CD8-positive, alpha-beta memory T cell (primary cell): ENCODE measurements around the gene RGP1. TPM values are rescaled to one million over a fixed set of nuclear protein-coding genes. Genes with fewer than 3 reads are reported as not detected.

ENCODE experiments used
- CTCF ChIA-PET: fragments of 350-600 bp; sonication (Branson Sonifier 250); formaldehyde crosslinking; loops from one replicate; lab custom pipeline; 2021; ENCODE audit warnings: antibody characterized with exemption; lab: Charles Lee
- POLR2A ChIA-PET: fragments of 350-600 bp; sonication (Branson Sonifier 250); formaldehyde crosslinking; loops from one replicate; lab custom pipeline; 2021; ENCODE audit warnings: antibody characterized with exemption; lab: Charles Lee
- DNase-seq, 5 donors: peaks; one replicate each; pipeline versions ENCODE4 v3.0.0 to v3.0.0-alpha.2; 2020 to 2022; ENCODE audit warnings: mixed read lengths in 1 of 5
- H3K27ac ChIP-seq: one replicate; pipeline ENCODE4 v1.7.0; 2013; ENCODE audit warnings: low read depth, mild to moderate bottlenecking, low read length, moderate library complexity
- H3K27me3 ChIP-seq: 2 replicates; pipeline ENCODE4 v1.7.0; 2013; ENCODE audit warnings: low read length, mild to moderate bottlenecking; ENCODE audit not compliant: insufficient read depth, poor library complexity, severe bottlenecking
- H3K36me3 ChIP-seq: 2 replicates; pipeline ENCODE4 v1.7.0; 2013; ENCODE audit warnings: mild to moderate bottlenecking, low read length, moderate library complexity; ENCODE audit not compliant: insufficient read depth
- H3K4me1 ChIP-seq: 2 replicates; pipeline ENCODE4 v1.7.0; 2013; ENCODE audit warnings: mild to moderate bottlenecking, low read length, moderate library complexity; ENCODE audit not compliant: insufficient read depth
- H3K4me3 ChIP-seq: 2 replicates; pipeline ENCODE4 v1.7.0; 2013; ENCODE audit warnings: mild to moderate bottlenecking, low read length
- H3K9me3 ChIP-seq: 2 replicates; pipeline ENCODE4 v1.7.0; 2013; ENCODE audit warnings: mild to moderate bottlenecking, low read length
- H3K27ac Mint-ChIP-seq, 8 donors: one replicate each; pipeline ENCODE4 v1.8.0; 2020 to 2021; ENCODE audit warnings: mixed read lengths in 8 of 8, mild to moderate bottlenecking in 6 of 8, inconsistent platforms in 3 of 8, moderate library complexity in 3 of 8
- H3K27me3 Mint-ChIP-seq, 2 donors: one replicate each; pipeline ENCODE4 v1.8.0; 2020 to 2021; ENCODE audit warnings: mixed read lengths in 2 of 2, mild to moderate bottlenecking in 1 of 2, moderate library complexity in 1 of 2
- H3K36me3 Mint-ChIP-seq, 3 donors: one replicate each; pipeline ENCODE4 v1.8.0; 2020 to 2021; ENCODE audit warnings: mixed read lengths in 3 of 3, inconsistent platforms in 1 of 3, mild to moderate bottlenecking in 1 of 3
- H3K4me1 Mint-ChIP-seq, 3 donors: one replicate each; pipeline ENCODE4 v1.8.0; 2020 to 2021; ENCODE audit warnings: mixed read lengths in 3 of 3, inconsistent platforms in 1 of 3, mild to moderate bottlenecking in 1 of 3
- H3K4me3 Mint-ChIP-seq, 7 donors: one replicate each; pipeline ENCODE4 v1.8.0; 2020 to 2021; ENCODE audit warnings: mixed read lengths in 7 of 7, mild to moderate bottlenecking in 6 of 7, moderate library complexity in 4 of 7, inconsistent platforms in 2 of 7
- H3K9me3 Mint-ChIP-seq, 5 donors: one replicate each; pipeline ENCODE4 v1.8.0; 2020 to 2022; ENCODE audit warnings: mixed read lengths in 5 of 5, mild to moderate bottlenecking in 3 of 5, moderate library complexity in 2 of 5, inconsistent platforms in 1 of 5
- polyA plus RNA-seq: library from polyadenylated mRNA; unstranded; fragments of 300-500 nt; fragmentation: Illumina TruSeq; gene quantifications from one replicate; pipeline ENCODE4 v1.2.3, GENCODE V29; 2021
- total RNA-seq, 2 experiments: library from RNA; stranded (reverse); gene quantifications; one replicate each; pipeline ENCODE4 v1.2.3, GENCODE V29; 2021

The RGP1 gene
- total and polyA plus RNA-seq, 3 experiments from 2014 or later: 10.6 to 21.9 (median 19.9) TPM

DNA sequence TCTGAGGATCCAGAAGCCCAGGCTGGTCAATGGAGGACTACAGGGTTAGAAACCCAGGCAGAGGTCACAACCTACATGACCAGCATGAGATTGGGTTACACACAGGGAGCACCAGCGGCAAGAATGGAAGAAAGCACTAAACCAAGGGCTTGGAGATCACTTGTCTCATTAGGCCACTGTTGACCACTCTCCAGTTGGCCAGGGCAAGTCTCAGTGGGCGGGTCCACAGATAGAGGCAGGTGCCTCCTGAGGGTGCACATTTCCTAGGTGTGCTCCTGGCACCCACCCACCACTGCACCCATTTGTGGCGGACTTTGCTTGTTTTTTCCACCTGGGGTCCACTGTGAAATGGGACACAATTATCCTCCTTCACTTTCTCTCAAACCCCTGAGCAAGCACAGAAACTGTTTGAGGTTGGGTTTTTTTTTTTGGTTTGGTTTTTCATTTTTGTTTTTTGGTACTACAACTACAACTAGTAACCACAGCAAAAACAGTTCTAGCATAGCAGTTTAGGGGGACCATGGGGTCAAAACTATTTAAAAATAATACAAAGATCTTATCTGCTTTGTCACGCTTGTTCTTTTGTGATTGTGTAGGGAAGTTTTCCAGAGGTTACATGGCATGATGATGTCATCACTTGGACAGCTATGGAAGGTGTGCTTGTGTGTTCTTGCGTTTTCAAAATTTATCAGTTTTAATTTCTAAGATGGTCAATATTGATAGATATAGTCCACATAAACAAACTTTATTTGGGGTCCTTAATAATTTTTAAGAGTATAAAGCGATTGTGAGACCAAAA lies 48.4 kb downstream of the RGP1 start:
- Histone ChIP-seq H3K4me3 (no peak overlapping the region), H3K36me3 (no peaks in the 10 kb centered on the region), H3K4me1 (no peaks in the 10 kb centered on the region), H3K9me3 (no peaks in the 10 kb centered on the region), H3K27ac (no peak overlapping the region), H3K27me3 (no peaks in the 10 kb centered on the region)
- DNase-seq: no peak
- H3K4me1 Mint-ChIP-seq: peaks cover 4 to 6% (median 4%) of the 10 kb centered on the region in 3 donors
- H3K9me3 Mint-ChIP-seq: no peaks in the 10 kb centered on the region
- no peak overlapping the region for H3K4me3 Mint-ChIP-seq
- CTCF ChIA-PET: interaction anchor here (1.6 kb wide), 1 partner anchor 7 kb away, joined by 6 read pairs; no protein-coding TSS in a partner anchor
- peaks cover 0 to 1% of the 10 kb centered on the region in 2 donors for H3K27me3 Mint-ChIP-seq
- H3K27ac Mint-ChIP-seq: peak overlapping the region in 3 of 8 donors; percentile 7 to 61 (median 38)
- peaks cover 5 to 42% (median 14%) of the 10 kb centered on the region in 3 donors for H3K36me3 Mint-ChIP-seq
- POLR2A ChIA-PET: no interaction called here

DNA sequence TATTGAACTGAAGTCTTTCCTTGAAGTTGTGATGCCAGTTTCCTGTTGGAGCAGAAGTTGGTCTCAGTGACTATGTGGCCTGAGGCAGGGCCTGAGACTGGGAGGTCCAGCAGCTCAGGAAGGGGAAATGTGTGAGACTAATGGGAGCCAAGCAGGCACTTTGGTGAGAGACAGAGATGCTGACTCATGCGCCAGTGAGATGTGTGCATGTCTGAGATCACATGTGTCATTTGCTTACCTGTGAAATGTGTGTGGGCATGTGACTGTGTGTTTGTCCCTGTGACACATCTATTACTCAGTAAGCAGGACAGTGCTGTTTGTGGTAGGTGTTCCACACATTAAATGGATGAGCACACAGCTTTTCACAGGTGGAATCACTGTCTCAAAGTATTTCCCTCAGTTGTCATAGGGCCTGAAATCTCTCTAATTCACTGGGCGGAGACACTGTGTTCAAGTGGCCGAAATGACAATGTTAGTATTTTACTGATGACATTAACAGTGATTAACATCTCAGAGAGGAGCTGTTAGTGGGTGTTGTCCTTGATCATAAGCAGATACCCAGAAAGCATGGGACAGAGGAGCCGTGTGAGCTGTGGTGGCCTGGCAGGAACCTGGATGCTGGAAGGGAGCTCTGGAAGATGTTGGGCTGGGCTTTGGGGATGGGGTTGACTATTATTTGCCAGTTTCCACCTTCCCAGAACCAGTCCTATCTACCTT lies 49.7 kb downstream of the RGP1 start:
- Mint-ChIP-seq H3K4me1 (peaks cover 4 to 6% (median 4%) of the 10 kb centered on the region in 3 donors), H3K27me3 (peaks cover 0 to 1% of the 10 kb centered on the region in 2 donors), H3K4me3 (no peak overlapping the region), H3K27ac (peak overlapping the region in 2 of 8 donors; percentile 24 to 87), H3K9me3 (no peaks in the 10 kb centered on the region), H3K36me3 (peaks cover 5 to 45% (median 15%) of the 10 kb centered on the region in 3 donors)
- Histone ChIP-seq H3K36me3 (no peaks in the 10 kb centered on the region), H3K27ac (no peak overlapping the region), H3K27me3 (no peaks in the 10 kb centered on the region), H3K9me3 (no peaks in the 10 kb centered on the region), H3K4me3 (no peak overlapping the region), H3K4me1 (no peaks in the 10 kb centered on the region)
- CTCF ChIA-PET: interaction anchor here (0.8 to 2.3 kb wide), 4 partner anchors 8 to 140 kb away, joined by 3 to 6 read pairs (median 4); partner anchors contain the start of gene CCDC107
- DNase-seq: no peak
- POLR2A ChIA-PET: no interaction called here

DNA sequence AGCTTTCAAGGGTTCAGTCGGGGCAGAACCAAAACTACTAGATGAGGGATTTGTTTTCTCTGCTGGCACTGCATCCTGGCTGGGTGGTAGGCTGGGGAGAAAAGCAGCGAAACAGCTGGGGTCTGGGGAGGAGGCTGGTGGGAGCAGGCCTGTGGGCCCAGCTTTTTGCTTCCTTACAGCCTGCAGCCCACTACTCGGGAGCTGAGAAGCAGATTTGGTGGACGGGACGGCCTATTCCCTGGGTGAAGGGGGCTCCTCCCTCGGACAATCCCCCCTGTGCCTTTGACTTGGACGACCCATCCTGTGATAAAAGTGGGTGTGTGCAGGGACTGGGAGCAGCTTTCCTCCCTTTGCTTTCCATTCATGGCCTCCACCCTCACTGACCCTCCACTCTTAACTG lies 51.4 kb downstream of the RGP1 start:
- no peaks in the 10 kb centered on the region for H3K4me1 ChIP-seq
- no peaks in the 10 kb centered on the region for H3K27me3 ChIP-seq
- POLR2A ChIA-PET: no interaction called here
- Mint-ChIP-seq H3K27ac (peak overlapping the region in 1 of 8 donors; percentile 17), H3K27me3 (peaks cover 0 to 1% of the 10 kb centered on the region in 2 donors), H3K4me1 (no peaks in the 10 kb centered on the region), H3K36me3 (peaks cover 5 to 47% (median 17%) of the 10 kb centered on the region in 3 donors), H3K9me3 (no peaks in the 10 kb centered on the region), H3K4me3 (no peak overlapping the region)
- DNase-seq: no peak
- no peaks in the 10 kb centered on the region for H3K9me3 ChIP-seq
- no peak overlapping the region for H3K27ac ChIP-seq
- CTCF ChIA-PET: interaction anchor here (1.2 to 2.3 kb wide), 2 partner anchors 10 to 24 kb away, joined by 5 read pairs; no protein-coding TSS in a partner anchor
- H3K4me3 ChIP-seq: no peak overlapping the region
- H3K36me3 ChIP-seq: peaks cover 3% of the 10 kb centered on the region

- H3K4me3 ChIP-seq: no peak overlapping the region
- POLR2A ChIA-PET: interaction anchor here (0.6 kb wide), 1 partner anchor 25 kb away, joined by 5 read pairs; no protein-coding TSS in a partner anchor
- H3K4me1 Mint-ChIP-seq: no peaks in the 10 kb centered on the region
- CTCF ChIA-PET: interaction anchor here (1.2 to 2.3 kb wide), 2 partner anchors 11 to 23 kb away, joined by 5 read pairs; no protein-coding TSS in a partner anchor
- H3K9me3 Mint-ChIP-seq: no peaks in the 10 kb centered on the region
- H3K27ac Mint-ChIP-seq: peak overlapping the region in 3 of 8 donors; percentile 11 to 66 (median 18)
- no peaks in the 10 kb centered on the region for H3K27me3 ChIP-seq
- no peak overlapping the region for H3K4me3 Mint-ChIP-seq
- peaks cover 0 to 1% of the 10 kb centered on the region in 2 donors for H3K27me3 Mint-ChIP-seq
- no peaks in the 10 kb centered on the region for H3K4me1 ChIP-seq
- H3K9me3 ChIP-seq: no peaks in the 10 kb centered on the region
- peaks cover 5 to 55% (median 18%) of the 10 kb centered on the region in 3 donors for H3K36me3 Mint-ChIP-seq
- no peak for DNase-seq
- peaks cover 3% of the 10 kb centered on the region for H3K36me3 ChIP-seq
- no peak overlapping the region for H3K27ac ChIP-seq
Observed at GRCh38 chr9:35801328-35802128, 52.4 kb downstream of the RGP1 start.

DNA sequence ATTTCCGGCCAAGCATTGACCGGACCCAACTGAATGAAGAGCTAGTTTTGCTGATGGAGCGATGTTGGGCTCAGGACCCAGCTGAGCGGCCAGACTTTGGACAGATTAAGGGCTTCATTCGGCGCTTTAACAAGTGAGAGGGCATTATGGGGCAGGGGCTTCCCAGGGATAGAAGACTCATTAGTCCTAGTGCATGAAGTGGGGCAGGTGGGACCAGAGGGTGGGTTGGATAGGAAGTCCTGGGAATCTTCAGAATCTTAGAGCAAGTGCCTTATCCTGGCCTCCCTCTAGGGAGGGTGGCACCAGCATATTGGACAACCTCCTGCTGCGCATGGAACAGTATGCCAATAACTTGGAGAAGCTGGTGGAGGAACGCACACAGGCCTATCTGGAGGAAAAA lies 57.0 kb downstream of the RGP1 start:
- no peak overlapping the region for H3K4me3 Mint-ChIP-seq
- no peaks in the 10 kb centered on the region for H3K9me3 ChIP-seq
- peaks cover 5 to 63% (median 14%) of the 10 kb centered on the region in 3 donors for H3K36me3 Mint-ChIP-seq
- peaks cover under 1% of the 10 kb centered on the region for H3K4me1 ChIP-seq
- ChIA-PET CTCF (interaction anchor here (0.7 kb wide), 1 partner anchor 76 kb away, joined by 3 read pairs; no protein-coding TSS in a partner anchor), POLR2A (no interaction called here)
- no peak overlapping the region for H3K4me3 ChIP-seq
- peaks cover 3% of the 10 kb centered on the region for H3K36me3 ChIP-seq
- H3K9me3 Mint-ChIP-seq: no peaks in the 10 kb centered on the region
- DNase-seq: no peak
- H3K4me1 Mint-ChIP-seq: peaks cover under 1 to 6% (median 3%) of the 10 kb centered on the region in 3 donors
- no peaks in the 10 kb centered on the region for H3K27me3 Mint-ChIP-seq
- H3K27ac ChIP-seq: no peak overlapping the region
- H3K27me3 ChIP-seq: no peaks in the 10 kb centered on the region
- peak overlapping the region in 1 of 8 donors; percentile 74 for H3K27ac Mint-ChIP-seq

Other genes with a start within 250 kb of the RGP1 start
- 10 to 100 TPM; 44.2 to 46.8 TPM for gene TESK1, start 144.0 kb upstream of the RGP1 start, total RNA-seq
- gene TESK1, start 144.0 kb upstream of the RGP1 start, polyA plus RNA-seq: 15.9 TPM
- gene CD72, start 130.9 kb upstream of the RGP1 start, total RNA-seq: 1 to 10 TPM; 6.4 to 6.5 TPM
- 5.1 TPM for gene CD72, start 130.9 kb upstream of the RGP1 start, polyA plus RNA-seq
- 10 to 100 TPM; 43.1 TPM for gene SIT1, start 98.4 kb upstream of the RGP1 start, total RNA-seq
- gene SIT1, start 98.4 kb upstream of the RGP1 start, polyA plus RNA-seq: 196 TPM
- over 10,000 TPM in 1 of 2 experiments, 1,000 to 10,000 TPM in 1; 7,718 to 11,549 TPM for gene RMRP, start 91.3 kb upstream of the RGP1 start, total RNA-seq
- gene RMRP, start 91.3 kb upstream of the RGP1 start, polyA plus RNA-seq: not detected
- gene CCDC107, start 91.0 kb upstream of the RGP1 start, total RNA-seq: 10 to 100 TPM; 18.5 to 20.0 TPM
- gene CCDC107, start 91.0 kb upstream of the RGP1 start, polyA plus RNA-seq: 105 TPM
- 10 to 100 TPM in 1 of 2 experiments, 1 to 10 TPM in 1; 7.7 to 10.7 TPM for gene ARHGEF39, start 84.1 kb upstream of the RGP1 start, total RNA-seq
- gene ARHGEF39, start 84.1 kb upstream of the RGP1 start, polyA plus RNA-seq: 1.2 TPM
- under 1 TPM in 1 of 2 experiments, not detected in 1; 0.75 TPM for gene CA9, start 75.4 kb upstream of the RGP1 start, total RNA-seq
- not detected for gene CA9, start 75.4 kb upstream of the RGP1 start, polyA plus RNA-seq
- 1 to 10 TPM; 6.6 to 7.3 TPM for gene TPM2, start 59.4 kb upstream of the RGP1 start, total RNA-seq
- 0.22 TPM for gene TPM2, start 59.4 kb upstream of the RGP1 start, polyA plus RNA-seq
- 100 to 1,000 TPM; 248 to 249 TPM for gene TLN1, start 17.1 kb upstream of the RGP1 start, total RNA-seq
- 161 TPM for gene TLN1, start 17.1 kb upstream of the RGP1 start, polyA plus RNA-seq
- gene CREB3, start 16.6 kb upstream of the RGP1 start, total RNA-seq: 10 to 100 TPM; 38.0 to 38.6 TPM
- 53.6 TPM for gene CREB3, start 16.6 kb upstream of the RGP1 start, polyA plus RNA-seq
- gene GBA2, start 59 bp upstream of the RGP1 start, total RNA-seq: 10 to 100 TPM; 41.8 to 42.0 TPM
- 30.7 TPM for gene GBA2, start 59 bp upstream of the RGP1 start, polyA plus RNA-seq
- under 1 TPM; 0.51 to 0.63 TPM for gene MSMP, start 5.0 kb downstream of the RGP1 start, total RNA-seq
- not detected for gene MSMP, start 5.0 kb downstream of the RGP1 start, polyA plus RNA-seq
- 1 to 10 TPM; 5.2 to 8.6 TPM for gene NPR2, start 42.3 kb downstream of the RGP1 start, total RNA-seq
- 0.26 TPM for gene NPR2, start 42.3 kb downstream of the RGP1 start, polyA plus RNA-seq
- gene SPAG8, start 63.0 kb downstream of the RGP1 start, total RNA-seq: 1 to 10 TPM in 1 of 2 experiments, under 1 TPM in 1; 0.98 to 1.8 TPM
- 0.79 TPM for gene SPAG8, start 63.0 kb downstream of the RGP1 start, polyA plus RNA-seq
- gene HINT2, start 65.8 kb downstream of the RGP1 start, total RNA-seq: 10 to 100 TPM; 65.1 to 71.7 TPM
- gene HINT2, start 65.8 kb downstream of the RGP1 start, polyA plus RNA-seq: 69.4 TPM
- gene FAM221B, start 79.4 kb downstream of the RGP1 start, total RNA-seq: not detected
- not detected for gene FAM221B, start 79.4 kb downstream of the RGP1 start, polyA plus RNA-seq
- 1 to 10 TPM; 2.1 to 3.0 TPM for gene TMEM8B, start 79.9 kb downstream of the RGP1 start, total RNA-seq
- gene TMEM8B, start 79.9 kb downstream of the RGP1 start, polyA plus RNA-seq: 3.0 TPM
- not detected for gene OR13J1, start 121.1 kb downstream of the RGP1 start, total RNA-seq
- not detected for gene OR13J1, start 121.1 kb downstream of the RGP1 start, polyA plus RNA-seq
- not detected for gene HRCT1, start 156.9 kb downstream of the RGP1 start, total RNA-seq
- not detected for gene HRCT1, start 156.9 kb downstream of the RGP1 start, polyA plus RNA-seq
- gene SPAAR, start 160.2 kb downstream of the RGP1 start, total RNA-seq: not detected
- not detected for gene SPAAR, start 160.2 kb downstream of the RGP1 start, polyA plus RNA-seq
- not detected for gene OR2S2, start 208.9 kb downstream of the RGP1 start, total RNA-seq
- gene OR2S2, start 208.9 kb downstream of the RGP1 start, polyA plus RNA-seq: not detected